ENCODE results near the gene ZNF521.

DNA sequence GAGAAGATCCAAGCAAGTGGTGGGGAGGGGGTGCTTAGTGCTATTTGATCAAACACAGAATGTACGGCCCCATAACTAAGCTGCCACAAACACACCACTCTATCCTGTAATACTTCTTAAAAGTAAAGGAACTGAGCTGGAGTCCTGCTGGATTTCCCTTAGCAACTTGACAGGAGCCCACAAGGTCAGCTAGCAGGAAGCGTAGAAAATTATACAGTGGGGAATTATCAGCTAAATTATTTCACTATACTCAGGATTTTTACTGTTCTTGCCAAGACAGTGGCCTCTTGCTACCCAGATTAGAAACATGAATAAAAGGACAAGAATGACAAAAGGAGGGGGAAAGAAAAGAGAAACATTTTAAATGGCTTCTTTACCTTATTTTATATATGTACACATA lies 217.1 kb downstream of the ZNF521 start:
- TF ChIP-seq, protein P1, sequence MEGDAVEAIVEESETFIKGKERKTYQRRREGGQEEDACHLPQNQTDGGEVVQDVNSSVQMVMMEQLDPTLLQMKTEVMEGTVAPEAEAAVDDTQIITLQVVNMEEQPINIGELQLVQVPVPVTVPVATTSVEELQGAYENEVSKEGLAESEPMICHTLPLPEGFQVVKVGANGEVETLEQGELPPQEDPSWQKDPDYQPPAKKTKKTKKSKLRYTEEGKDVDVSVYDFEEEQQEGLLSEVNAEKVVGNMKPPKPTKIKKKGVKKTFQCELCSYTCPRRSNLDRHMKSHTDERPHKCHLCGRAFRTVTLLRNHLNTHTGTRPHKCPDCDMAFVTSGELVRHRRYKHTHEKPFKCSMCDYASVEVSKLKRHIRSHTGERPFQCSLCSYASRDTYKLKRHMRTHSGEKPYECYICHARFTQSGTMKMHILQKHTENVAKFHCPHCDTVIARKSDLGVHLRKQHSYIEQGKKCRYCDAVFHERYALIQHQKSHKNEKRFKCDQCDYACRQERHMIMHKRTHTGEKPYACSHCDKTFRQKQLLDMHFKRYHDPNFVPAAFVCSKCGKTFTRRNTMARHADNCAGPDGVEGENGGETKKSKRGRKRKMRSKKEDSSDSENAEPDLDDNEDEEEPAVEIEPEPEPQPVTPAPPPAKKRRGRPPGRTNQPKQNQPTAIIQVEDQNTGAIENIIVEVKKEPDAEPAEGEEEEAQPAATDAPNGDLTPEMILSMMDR (conservative IDR thresholded peaks at IDR 0.05; ENCODE audit: low read depth, low read length): no peak
- TF ChIP-seq EZH2 (IDR thresholded peaks at IDR 0.05; ENCODE audit: borderline replicate concordance, low read depth, low read length, poor library complexity, severe bottlenecking): no peak
